Activated CD4-positive, alpha-beta T cell treated with anti-CD3 and anti-CD28 coated beads for 48 hours (primary cell): ENCODE measurements around the gene CEACAM7.
"Not testable (repeated sequence)": the region's sequence is repeated elsewhere in the genome, so short reads cannot be mapped to it uniquely, and the experiment has no call there.

Experiments
- DNase-seq: peaks from one replicate; pipeline ENCODE4 v3.0.0-alpha.2; 2020

CEACAM7 gene

GRCh38 chr19:41688098-41688497 lies at the start of gene CEACAM7:
Gene CEACAM7 (minus strand): TSS chr19:41688270. CDS start chr19:41688165, 105 bp downstream.
- DNase-seq: no peak

- no peak for DNase-seq
These were observed 47.1 kb upstream of the CEACAM7 start for GRCh38 chr19:41735071-41735600.

- no peak for DNase-seq
These were observed 46.5 kb upstream of the CEACAM7 start for GRCh38 chr19:41734585-41734984.

- DNase-seq: no peak
These were observed 46.1 kb upstream of the CEACAM7 start for GRCh38 chr19:41734156-41734555.

- DNase-seq: no peak
These were observed 38.4 kb upstream of the CEACAM7 start for GRCh38 chr19:41726493-41726892.

GRCh38 chr19:41720103-41720502 lies 32.0 kb upstream of the CEACAM7 start:
- no peak for DNase-seq

GRCh38 chr19:41718761-41719160 lies 30.7 kb upstream of the CEACAM7 start:
- DNase-seq: no peak

- DNase-seq: no peak
These were observed 26.5 kb upstream of the CEACAM7 start for GRCh38 chr19:41714598-41714997.

GRCh38 chr19:41711376-41712261 lies 23.5 kb upstream of the CEACAM7 start:
- no peak for DNase-seq

- no peak for DNase-seq
These were observed 22.0 kb upstream of the CEACAM7 start for GRCh38 chr19:41709951-41710645.

GRCh38 chr19:41709516-41709915 lies 21.4 kb upstream of the CEACAM7 start:
- DNase-seq: not testable (repeated sequence)

- no peak for DNase-seq
These were observed 20.4 kb upstream of the CEACAM7 start, which contains the start of gene CEACAM5 for GRCh38 chr19:41708481-41708880. Gene CEACAM5 (plus strand): TSS chr19:41708626. CDS start chr19:41708732, 106 bp downstream.

- DNase-seq: no peak
These were observed 19.9 kb upstream of the CEACAM7 start for GRCh38 chr19:41707871-41708371.

GRCh38 chr19:41707502-41707812 lies 19.4 kb upstream of the CEACAM7 start:
- no peak for DNase-seq

- DNase-seq: peak; percentile 79
These were observed 18.9 kb upstream of the CEACAM7 start for GRCh38 chr19:41706741-41707501.

- peak; percentile 53 for DNase-seq
These were observed 17.5 kb upstream of the CEACAM7 start for GRCh38 chr19:41705393-41706174.

GRCh38 chr19:41703602-41704293 lies 15.7 kb upstream of the CEACAM7 start:
- DNase-seq: no peak

GRCh38 chr19:41702171-41702651 lies 14.1 kb upstream of the CEACAM7 start:
- no peak for DNase-seq

- peak; percentile 42 for DNase-seq
These were observed 13.5 kb upstream of the CEACAM7 start for GRCh38 chr19:41701401-41702075.

GRCh38 chr19:41700381-41701195 lies 12.5 kb upstream of the CEACAM7 start:
- DNase-seq: no peak
